Medulla oblongata (tissue), 1 donor: ENCODE measurements around the gene PPP3R1.

ENCODE experiments used
- DNase-seq: peaks from one replicate; pipeline ENCODE4 v3.0.0-alpha.2; 2015; ENCODE audit errors: extremely low spot score

Gene PPP3R1

DNA sequence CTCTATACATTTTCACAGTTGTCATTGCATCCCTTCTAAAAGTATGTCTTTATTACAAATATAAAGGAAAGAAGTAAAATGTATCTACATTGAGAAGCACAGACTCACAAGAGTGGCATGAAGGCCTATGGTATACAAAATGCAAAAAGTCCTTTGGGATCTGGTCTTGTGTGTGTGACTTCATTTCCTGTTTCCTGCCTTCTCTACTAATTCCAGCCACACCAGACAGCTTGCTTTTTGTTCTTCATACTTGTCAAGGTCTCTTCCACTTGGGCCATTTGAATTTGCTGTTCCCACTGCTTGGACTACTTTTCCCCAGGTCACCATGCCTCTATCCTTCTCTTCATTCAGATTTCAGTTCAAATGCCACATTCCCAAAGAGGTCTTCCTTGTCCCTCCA is 101.3 kb downstream of the PPP3R1 start:
- DNase-seq, result no peak

DNA sequence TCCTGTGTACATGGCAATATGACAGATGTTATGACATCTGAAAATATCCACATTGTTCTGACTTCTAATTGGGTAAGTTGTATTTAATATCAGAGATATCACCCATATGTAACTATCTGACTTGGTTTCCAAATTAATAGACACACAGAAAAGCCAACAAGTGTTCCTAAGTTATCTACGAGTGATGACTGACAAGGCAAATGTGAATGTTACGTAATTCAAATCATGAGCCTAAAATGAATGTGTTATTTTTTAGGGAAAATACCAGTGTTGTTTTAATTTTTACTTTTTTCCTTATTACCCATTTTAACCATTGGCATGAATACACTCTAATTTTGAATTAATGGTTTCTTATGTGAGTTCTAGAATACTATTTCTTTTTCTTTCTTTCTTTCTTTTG is 110.5 kb downstream of the PPP3R1 start:
- DNase-seq, result no peak

DNA sequence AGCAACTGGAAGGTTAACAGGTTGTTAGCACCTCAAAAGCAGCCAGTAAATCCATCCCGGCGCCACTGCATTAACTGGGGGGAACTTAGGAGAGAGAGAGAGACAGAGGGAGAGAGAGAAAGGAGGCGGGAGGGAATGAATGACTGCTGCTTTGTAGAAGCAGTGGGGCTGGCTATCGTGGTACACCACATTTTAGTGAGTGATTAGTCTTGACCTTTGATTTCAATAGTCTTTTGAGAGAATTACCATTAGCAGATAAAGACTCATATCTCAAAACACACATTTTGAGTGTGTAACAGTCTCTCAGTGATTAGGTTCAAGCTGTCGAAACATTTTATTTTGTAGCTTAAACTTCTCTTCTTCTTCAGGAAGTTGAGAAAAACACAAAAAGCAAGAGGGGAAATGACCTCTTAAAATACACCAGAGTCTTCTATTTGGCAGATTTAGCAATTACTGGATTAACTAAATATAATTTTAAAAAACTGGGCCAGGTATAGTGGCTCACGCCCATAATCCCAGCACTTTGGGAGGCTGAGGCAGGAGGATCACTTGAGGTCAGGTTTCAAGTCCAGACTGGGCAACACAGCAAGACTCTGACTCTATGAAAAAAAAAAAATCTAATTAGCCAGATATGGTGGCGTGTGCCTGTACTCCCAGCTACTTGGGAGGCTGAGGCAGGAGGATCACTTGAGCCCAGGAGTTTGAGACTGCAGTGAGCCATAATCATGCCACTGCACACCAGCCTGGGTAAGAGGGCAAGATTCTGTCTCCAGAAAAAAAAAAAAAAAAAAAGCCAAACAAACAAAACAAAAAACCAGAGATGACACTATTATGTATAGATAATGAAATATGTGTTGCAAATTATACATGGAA is 116.6 kb downstream of the PPP3R1 start:
- DNase-seq, result no peak

DNA sequence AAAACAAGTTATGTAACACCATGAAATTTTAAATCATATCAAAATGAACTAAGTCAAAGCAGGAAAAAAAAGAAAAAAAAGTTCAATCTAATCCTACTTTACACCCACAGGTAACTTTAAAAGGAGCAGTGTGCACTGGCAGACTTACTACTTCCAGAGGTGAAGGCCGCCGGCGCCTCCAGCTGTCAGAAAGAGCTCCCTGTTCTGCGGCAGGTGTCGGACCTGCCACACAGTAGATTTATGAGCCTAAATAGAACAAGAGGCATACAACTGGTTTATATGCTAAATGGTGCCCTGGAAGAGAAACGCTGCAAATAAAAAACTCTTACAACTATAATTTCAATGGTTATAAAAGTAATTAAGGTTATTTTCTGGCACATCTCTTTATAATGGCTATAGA is 117.8 kb downstream of the PPP3R1 start:
- DNase-seq, result no peak

DNA sequence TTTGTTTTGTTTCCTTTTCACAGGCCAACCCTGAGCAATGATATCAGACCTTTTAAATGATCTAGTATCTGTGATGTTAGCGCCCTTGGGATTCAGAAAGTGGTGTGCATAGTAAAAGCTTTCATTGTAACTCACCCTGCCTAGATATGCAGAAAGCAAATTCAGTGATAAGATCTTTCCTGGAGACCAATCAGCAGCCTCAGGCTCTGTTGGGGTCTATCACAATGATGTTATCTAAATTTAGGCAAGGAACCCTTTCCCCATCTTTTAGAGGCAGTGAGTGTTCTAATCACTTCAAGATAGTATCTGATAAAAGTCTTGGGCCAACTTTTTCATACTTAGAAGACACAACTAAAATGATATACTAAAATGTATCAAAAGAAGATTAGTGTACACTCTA is 118.2 kb downstream of the PPP3R1 start:
- no peak for DNase-seq
